Measurements from ENCODE around the gene TRIM23.

Gene TRIM23

GRCh38 chr5:65624025-65624570, at the start of gene TRIM23:
Gene TRIM23 (minus strand): TSS chr5:65624333. CDS start chr5:65624274, 59 bp downstream.
- peak within 1 kb of the TSS; percentile 78 for H3K4me3 ChIP-seq (ENCODE audit: low read depth, low read length)
- TF ChIP-seq CTCF (conservative IDR thresholded peaks at IDR 0.05; ENCODE audit: low read depth, low read length), result peak; percentile 23
- peak; percentile 96 for DNase-seq (ENCODE audit: low read depth)

DNA sequence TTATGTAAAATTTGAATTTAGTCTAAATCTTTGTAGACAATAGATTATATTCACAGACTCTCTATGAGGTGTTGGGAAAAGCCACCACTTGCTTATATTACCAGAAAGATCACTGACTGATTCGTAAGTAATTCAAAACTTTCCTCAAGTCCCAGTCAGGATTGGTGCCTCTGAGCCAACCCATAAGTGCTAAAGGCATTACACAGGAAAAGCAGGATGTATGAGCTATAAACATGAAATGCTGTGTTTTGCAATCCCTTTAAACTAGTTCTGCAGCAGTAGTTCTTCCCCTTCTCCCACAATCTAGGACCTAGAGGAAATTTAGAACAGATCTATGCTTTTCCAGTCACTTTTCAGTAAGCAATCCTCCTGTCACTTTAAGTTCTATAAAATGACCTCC, 48.7 kb upstream of the TRIM23 start:
- no peak for TF ChIP-seq CTCF (conservative IDR thresholded peaks at IDR 0.05; ENCODE audit: low read depth, low read length)
- H3K4me3 ChIP-seq (ENCODE audit: low read depth, low read length), result no peak overlapping the region
- DNase-seq (ENCODE audit: low read depth), result peak; percentile 64

- H3K4me3 ChIP-seq (ENCODE audit: low read depth, low read length), result no peak overlapping the region
- no peak for TF ChIP-seq CTCF (conservative IDR thresholded peaks at IDR 0.05; ENCODE audit: low read depth, low read length)
Observed at GRCh38 chr5:65668696-65669095, 44.6 kb upstream of the TRIM23 start.

DNA sequence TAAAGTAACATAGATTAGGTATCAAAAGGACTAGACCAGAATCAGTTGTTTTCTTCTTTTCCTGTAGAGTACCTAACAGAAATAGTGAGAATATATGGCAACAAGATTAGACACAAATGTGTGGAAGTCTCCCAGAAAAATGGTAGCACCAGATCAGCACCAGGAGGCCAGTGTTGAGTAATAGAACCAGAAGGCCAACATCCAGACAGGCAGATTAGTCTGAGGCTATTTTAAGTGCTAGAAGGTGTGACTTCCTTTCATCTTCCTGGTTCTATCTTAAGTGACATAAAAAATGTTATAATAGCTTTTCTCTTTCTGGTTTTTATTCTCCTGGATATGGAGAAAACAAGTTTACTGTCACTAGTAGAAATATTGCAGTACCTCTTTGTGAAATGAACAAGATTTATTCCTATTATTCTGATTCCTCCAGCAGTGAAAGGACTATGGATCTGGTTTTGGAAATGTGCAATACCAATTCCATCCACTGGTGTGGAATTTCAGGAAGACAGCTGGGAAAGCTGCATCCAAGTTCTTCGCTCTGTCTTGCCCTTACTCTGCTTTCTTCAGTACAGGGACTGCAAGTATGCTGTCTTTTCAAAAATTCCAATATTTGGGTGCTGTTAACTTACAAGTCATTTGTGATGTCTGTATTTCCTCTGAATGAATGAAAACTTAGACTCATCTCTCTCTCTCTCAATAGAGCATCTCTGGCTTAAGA, 39.8 kb upstream of the TRIM23 start:
- DNase-seq (ENCODE audit: low read depth), result peak; percentile 16
- peak; percentile 53 for TF ChIP-seq CTCF (conservative IDR thresholded peaks at IDR 0.05; ENCODE audit: low read depth, low read length)
- H3K4me3 ChIP-seq (ENCODE audit: low read depth, low read length), result no peak overlapping the region

More at GRCh38 chr5:65668696-65669095, 44.6 kb upstream of the TRIM23 start:
- DNase-seq (ENCODE audit: low read depth), result no peak

DNA sequence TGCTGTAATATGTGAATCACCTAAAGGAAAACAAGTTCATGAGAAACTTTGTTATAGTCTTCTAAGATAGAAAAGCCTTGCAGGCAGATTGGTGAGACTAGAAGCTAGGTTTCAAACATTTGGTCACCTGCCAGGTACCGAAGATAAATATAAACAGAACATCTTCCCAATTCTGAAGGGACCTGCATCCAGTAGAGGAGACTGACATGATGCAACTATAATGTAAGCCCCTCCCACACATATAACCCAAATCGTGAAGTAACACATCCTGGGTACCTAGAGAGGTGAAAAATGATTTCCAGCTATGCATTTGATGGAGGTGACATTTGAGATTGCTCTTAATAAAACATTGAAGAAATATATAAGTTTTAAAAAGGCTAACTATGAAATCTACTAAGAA, 30.6 kb upstream of the TRIM23 start:
- TF ChIP-seq CTCF (conservative IDR thresholded peaks at IDR 0.05; ENCODE audit: low read depth, low read length), result no peak
- no peak for DNase-seq (ENCODE audit: low read depth)
- H3K4me3 ChIP-seq (ENCODE audit: low read depth, low read length), result no peak overlapping the region

- H3K4me3 ChIP-seq (ENCODE audit: low read depth, low read length), result no peak overlapping the region
- TF ChIP-seq CTCF (conservative IDR thresholded peaks at IDR 0.05; ENCODE audit: low read depth, low read length), result no peak
- DNase-seq (ENCODE audit: low read depth), result no peak
Observed at GRCh38 chr5:65651144-65651543, 27.0 kb upstream of the TRIM23 start.

GRCh38 chr5:65647941-65648340, 23.8 kb upstream of the TRIM23 start:
- TF ChIP-seq CTCF (conservative IDR thresholded peaks at IDR 0.05; ENCODE audit: low read depth, low read length), result no peak
- no peak for DNase-seq (ENCODE audit: low read depth)
- no peak overlapping the region for H3K4me3 ChIP-seq (ENCODE audit: low read depth, low read length)
